ENCODE measurements around the gene TMEM263.
A peak's percentile ranks its signal among the peaks of the same experiment; 100 is the strongest.
"Not testable (repeated sequence)": the region's sequence is repeated elsewhere in the genome, so short reads cannot be mapped to it uniquely, and the experiment has no call there.

TMEM263 gene

DNA sequence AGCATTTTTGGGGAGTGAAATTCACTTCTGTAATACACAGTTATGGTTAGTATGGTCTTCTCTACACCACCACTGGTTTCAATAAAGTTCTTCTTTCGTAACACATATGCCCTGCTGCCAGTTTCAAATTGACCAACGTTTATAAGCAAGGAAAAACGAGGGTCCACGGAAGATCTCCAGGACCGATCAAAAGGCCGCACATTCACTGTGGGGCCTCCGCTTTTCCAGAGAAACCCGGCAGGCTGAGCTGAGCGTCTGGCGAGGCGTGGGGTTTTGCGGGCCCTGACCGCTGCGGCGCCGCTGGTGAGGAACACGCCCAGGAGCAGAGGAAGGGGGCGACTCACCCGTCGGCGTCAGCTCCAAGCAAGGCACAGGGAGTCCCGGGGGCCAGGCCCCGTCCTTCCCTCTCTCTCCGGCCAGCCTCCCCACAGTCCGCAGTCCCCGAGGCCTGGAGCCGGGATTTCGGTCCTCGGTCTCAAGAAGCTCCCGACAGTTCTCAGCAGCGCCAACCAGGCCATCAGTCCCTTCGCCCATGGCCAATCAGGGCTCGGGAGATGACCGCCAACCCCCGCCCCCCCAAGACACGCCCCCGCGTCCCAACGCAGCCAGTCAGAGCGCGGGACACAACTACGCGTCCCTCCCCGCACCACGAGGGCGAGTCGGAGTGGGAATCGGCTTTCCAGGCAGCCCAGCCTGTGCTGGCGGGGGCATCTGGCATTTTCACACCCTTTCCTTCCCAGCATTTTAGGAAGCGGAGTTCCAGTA is 31.1 kb downstream of the TMEM263 start, which contains the start of gene MTERF2:
MTERF2 (minus strand) TSS at position 522 of the 765 bp plus-strand sequence. CDS start 8,432 bp downstream, outside the sequence.
- peak; percentile 82 for DNase-seq (ENCODE audit: low spot score)

DNA sequence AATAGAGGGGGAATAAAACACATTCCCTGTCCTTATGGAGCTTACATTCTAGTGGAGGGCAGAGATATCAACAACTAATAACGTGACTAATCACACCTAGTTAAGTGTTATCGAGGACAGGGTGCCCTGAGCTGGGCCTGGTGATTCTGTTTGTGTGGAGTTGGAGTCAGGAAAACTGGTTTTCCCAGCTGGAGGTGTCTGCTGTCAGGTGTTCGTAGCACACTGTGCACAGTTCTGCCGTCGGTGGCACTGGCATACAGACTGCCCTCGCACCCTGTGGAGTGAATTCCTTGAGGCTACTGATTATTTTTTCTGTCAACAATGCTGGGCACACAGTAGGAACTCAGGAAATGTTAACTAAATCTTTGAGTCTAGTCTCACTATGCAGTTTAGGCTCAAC is 32.1 kb downstream of the TMEM263 start:
- no peak for DNase-seq (ENCODE audit: low spot score)

DNA sequence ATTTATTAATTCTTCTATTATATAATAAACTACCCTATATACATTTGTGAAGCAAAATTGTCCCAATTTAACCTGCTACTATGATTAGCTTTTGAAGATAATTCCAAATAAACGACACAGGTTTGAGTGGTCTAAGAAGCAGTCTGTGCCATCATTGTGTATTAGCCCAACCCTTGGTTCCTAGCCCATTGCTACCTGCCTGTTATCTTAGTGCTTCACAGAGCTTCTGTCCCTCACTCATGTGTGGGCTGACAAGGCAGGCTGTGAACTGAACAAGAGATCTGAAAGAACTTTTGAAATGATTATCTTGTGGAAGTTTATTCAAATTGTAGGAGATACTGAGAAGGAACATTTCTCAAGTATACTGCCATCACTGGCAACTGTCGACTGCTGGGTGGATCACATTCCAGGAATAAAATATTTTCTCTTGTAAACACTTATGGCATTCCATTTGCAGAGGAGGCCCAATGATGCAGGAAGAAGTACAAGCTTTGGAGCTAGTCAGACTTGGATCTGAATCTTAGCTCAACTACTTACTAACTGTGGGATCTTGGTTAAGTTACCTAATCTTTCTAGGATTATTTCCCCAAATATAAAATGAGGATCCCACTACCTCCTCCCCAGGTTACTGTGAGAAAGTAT is 39.0 kb downstream of the TMEM263 start:
- DNase-seq (ENCODE audit: low spot score) = no peak

DNA sequence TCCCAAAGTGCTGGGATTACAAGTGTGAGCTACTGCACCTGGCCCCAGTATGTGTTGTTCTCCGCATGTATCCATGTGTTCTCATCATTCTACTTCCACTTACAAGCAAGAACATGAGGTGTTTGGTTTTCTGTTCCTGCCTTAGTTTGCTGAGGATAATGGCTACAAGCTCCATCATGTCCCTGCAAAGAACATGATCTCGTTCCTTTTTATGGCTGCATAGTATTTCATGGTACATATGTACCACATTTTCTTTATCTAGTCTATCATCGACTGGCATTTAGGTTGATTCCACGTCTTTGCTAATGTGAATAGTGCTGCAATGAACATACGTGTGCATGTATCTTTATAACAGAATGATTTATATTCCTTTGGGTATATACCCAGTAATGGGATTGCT is 40.4 kb downstream of the TMEM263 start:
- not testable (repeated sequence) for DNase-seq (ENCODE audit: low spot score)

DNA sequence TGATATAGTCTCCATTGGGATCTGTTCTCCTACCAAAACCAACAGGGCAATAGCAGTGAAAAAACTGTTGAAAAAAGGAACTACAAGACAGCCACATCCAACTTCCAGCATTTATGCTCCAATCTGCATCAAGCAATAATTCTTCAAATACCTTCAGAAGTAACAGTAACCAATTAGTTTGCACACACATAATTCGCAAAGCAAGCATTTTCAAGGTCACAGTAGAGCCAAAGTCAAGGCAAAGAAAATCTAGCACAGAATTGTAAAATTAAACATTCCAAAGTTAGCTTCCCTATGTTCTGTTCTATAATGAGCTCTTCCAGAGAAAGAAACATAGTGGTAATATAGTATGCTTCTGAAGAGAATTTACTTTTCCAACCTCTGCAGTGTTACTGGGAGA is 42.2 kb downstream of the TMEM263 start:
- DNase-seq (ENCODE audit: low spot score) = no peak

DNA sequence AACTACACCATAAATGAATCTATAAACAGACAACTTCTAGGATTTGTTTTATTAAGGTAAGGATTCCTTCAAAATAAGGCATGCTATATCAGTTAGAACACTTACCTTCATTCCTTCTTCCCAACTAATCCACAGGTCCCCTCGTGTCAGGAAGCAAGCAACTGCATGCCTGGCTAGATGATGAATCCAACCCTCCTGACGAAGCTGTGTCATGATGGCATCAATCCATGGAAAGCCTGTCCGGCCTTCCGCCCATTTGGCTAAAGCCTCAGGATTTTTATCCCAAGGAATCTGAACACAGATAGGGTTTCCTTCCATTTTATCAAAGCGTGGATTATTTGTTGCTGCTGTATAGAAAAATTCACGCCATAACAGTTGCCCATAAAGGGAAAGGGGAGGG is 43.7 kb downstream of the TMEM263 start:
- DNase-seq (ENCODE audit: low spot score) = no peak

DNA sequence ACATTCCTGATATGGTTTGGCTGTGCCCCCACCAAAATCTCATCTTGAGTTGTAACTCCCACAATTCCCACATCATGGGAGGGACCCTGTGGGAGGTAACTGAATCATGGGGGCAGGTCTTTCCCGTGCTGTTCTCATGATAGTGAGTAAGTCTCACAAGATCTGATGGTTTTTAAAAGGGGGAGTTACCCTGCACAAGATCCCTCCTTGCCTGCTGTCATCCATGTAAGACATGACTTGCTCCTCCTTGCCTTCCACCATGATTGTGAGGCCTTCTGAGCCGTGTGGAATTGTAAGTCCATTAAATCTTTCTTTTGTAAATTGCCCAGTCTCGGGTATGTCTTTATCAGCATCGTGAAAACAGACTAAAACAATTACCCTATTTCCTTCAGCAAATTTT is 47.0 kb downstream of the TMEM263 start:
- DNase-seq (ENCODE audit: low spot score) = not testable (repeated sequence)

DNA sequence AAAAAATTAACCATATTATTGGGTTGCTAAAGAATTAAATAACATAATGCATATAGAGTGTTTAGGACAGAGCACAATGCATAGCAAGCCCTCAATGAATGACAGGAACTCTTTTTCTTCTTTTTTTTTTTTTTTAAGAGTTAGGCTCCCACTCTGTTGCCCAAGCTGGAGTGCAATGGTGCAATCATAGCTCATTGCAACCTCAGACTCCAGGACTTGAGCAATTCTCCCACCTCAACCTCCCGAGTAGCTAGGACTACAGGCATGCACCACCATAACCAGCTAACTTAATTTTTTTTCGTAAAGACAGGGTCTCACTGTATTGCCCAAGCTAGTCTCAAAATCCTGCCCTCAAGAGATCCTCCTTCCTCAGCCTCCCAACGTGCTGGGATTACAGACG is 51.7 kb downstream of the TMEM263 start:
- DNase-seq (ENCODE audit: low spot score) = no peak

DNA sequence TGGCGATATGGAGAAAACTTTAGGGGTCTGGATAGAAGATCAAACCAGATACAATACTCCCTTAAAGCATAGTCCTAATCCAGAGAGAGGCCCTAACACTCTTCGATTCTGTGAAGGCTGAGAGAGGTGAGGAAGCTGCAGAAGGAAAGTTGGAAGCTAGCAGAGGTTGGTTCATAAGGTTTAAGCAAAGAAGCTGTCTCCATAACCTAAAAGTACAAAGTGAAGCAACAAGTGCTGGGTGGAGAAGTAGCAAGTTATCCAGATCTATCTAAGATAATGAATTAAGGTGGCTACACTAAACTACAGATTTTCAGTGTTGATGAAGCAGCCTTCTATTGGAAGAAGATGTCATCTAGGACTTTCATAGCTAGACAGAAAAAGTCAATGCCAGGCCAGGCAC is 55.8 kb downstream of the TMEM263 start:
- DNase-seq (ENCODE audit: low spot score) = no peak

DNA sequence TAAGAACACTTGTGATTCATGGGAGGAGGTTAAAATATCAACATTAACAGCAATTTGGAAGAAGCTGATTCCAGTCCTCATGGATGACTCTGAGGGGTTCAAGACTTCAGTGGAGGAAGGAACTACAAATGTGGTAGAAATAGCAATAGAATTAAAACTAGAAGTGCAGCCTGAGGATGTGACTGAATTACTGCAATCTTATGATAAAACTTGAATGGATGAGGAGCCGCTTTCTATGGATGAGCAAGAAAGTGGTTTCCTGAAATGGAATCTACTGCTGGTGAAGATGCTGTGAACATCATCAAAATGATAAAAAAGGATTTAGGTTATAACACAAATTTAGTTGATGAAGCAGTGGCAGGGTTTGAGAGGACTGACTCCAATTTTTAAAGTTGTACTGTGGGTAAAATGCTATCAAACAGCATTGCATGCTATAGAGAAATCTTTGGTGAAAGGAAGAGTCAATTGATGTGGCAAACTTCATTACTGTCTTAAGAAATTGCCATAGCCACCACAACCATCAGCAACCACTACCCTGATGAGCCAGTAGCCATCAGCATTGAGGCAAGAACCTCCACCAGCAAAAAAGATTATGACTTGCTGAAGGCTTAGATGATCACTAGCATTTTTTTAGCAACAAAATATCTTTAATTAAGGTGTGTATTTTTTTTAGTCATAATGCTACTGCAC is 57.2 kb downstream of the TMEM263 start:
- DNase-seq (ENCODE audit: low spot score) = no peak

DNA sequence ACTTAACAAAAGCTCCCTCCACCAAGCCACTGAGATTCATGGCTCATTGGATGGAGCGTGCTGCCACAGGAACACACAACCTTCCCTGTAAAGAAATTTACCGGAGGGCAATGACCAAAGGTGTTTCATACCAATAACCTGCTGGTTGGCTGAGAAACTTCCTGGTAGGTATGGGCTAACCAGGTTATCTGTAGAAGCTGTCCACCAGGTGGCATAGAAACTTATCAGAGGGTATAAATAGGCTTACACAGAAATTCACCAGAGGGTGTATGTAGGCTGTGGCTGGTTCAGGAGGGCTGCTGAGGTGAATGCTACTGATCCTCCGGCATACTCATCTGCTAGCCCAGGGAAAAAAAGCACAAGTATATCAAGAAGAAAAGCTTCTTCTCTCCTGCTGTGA is 58.3 kb downstream of the TMEM263 start:
- DNase-seq (ENCODE audit: low spot score) = peak; percentile 5

DNA sequence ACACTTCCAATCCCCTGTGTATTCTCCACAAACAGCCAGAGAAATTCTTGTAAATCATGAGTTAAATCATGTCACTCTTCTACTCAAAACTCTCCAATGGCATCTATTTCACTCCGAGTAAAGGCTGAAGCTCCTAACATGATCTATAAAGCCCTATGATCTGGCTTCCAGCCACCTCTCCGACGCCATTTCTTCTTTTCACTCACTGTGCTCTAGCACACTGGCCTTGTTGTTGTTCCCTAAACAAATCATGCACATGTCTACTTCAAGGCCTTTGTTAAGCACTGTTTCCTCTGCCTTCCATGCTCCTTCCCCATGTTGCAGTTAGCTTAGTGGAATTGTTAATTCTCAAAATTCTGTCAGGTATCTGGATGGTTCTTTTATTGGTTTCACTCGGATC is 61.3 kb downstream of the TMEM263 start:
- no peak for DNase-seq (ENCODE audit: low spot score)

DNA sequence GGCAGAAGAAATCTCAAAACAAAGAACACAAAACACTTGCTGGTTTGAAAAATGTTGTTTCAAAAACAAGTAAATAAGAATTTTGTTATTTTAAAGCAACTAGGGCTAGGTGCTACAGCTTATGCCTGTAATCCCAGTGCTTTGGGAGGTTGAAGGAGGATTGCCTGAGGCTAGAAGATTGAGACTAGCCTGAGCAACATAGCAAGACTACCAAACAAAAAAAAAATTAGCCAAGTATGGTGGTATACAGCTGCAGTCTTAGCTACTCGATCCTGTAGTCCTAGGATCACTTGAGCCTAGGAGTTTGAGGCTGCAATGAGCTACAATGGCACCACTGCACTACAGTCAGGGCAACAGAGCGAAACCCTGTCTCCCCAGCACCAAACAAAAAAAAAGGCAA is 63.8 kb downstream of the TMEM263 start:
- no peak for DNase-seq (ENCODE audit: low spot score)
